T-cell (primary cell): ENCODE measurements around the gene WRAP53. TPM values are rescaled to one million over a fixed set of nuclear protein-coding genes. Genes with fewer than 3 reads are reported as not detected.

Experiments used
- ATAC-seq, 4 experiments: fragments of 200-7000 bp in 3 of 4; fragments of 150-1000 bp in 1 of 4; cut with Tn5 transposase; replicated peaks in 1 of 4; 1 replicate in 3 of 4; 2 replicates in 1 of 4; pipeline ENCODE4 v1.10.0; 2021; ENCODE audit warnings: moderate library complexity in 3 of 4, mild to moderate bottlenecking in 2 of 4, moderate number of reproducible peaks in 1 of 4
- CTCF ChIA-PET, 2 donors: fragments of 300-600 bp; sonication (Branson Sonifier 250); formaldehyde crosslinking; loops; one replicate each; lab custom pipeline; 2022; ENCODE audit warnings: antibody characterized with exemption in 2 of 2; lab: Charles Lee
- POLR2A ChIA-PET, 2 donors: fragments of 300-600 bp; sonication (Branson Sonifier 250); formaldehyde crosslinking; loops; one replicate each; lab custom pipeline; 2022; ENCODE audit warnings: antibody characterized with exemption in 2 of 2; lab: Charles Lee
- DNase-seq, 35 experiments: peaks; one replicate each; pipeline versions ENCODE4 v3.0.0 to v3.0.0-alpha.2; 2013 to 2023
- H3K27ac ChIP-seq: one replicate; pipeline ENCODE4 v1.5.1; 2013; ENCODE audit warnings: low read length
- H3K27me3 ChIP-seq, 2 experiments: replicated peaks in 1 of 2; 1 replicate in 1 of 2; 2 replicates in 1 of 2; pipeline versions ENCODE4 v1.6.1 to v1.7.0; 2013; ENCODE audit warnings: low read length in 1 of 2, mixed read lengths in 1 of 2; ENCODE audit not compliant: control insufficient read depth in 2 of 2, insufficient read depth in 2 of 2; ENCODE audit errors: extremely low read depth in 1 of 2
- H3K36me3 ChIP-seq, 2 donors: 1 replicate in 1 of 2; 2 replicates in 1 of 2; pipeline versions ENCODE4 v1.6.1 to v1.7.0; 2013; ENCODE audit warnings: low read length in 1 of 2; ENCODE audit not compliant: control insufficient read depth in 2 of 2, insufficient read depth in 1 of 2; ENCODE audit errors: extremely low read depth in 1 of 2
- H3K4me1 ChIP-seq, 2 experiments: 1 replicate in 1 of 2; 2 replicates in 1 of 2; pipeline versions ENCODE4 v1.6.1 to v1.7.0; 2013; ENCODE audit warnings: low read length in 2 of 2, mixed read lengths in 1 of 2; ENCODE audit not compliant: insufficient read depth in 2 of 2, control insufficient read depth in 1 of 2; ENCODE audit errors: extremely low read depth in 1 of 2
- H3K4me3 ChIP-seq, 2 donors: 1 replicate in 1 of 2; 2 replicates in 1 of 2; pipeline versions ENCODE4 v1.5.1 to v1.7.0; 2013; ENCODE audit warnings: mild to moderate bottlenecking in 2 of 2, low read length in 1 of 2, moderate library complexity in 1 of 2; ENCODE audit not compliant: control insufficient read depth in 1 of 2; ENCODE audit errors: extremely low read depth in 1 of 2
- H3K9me3 ChIP-seq: 2 replicates; pipeline ENCODE4 v1.7.0; 2013
- H3K27ac Mint-ChIP-seq, 2 donors: one replicate each; pipeline ENCODE4 v1.8.0; 2020 to 2021; ENCODE audit warnings: mild to moderate bottlenecking in 2 of 2, mixed read lengths in 2 of 2
- H3K27me3 Mint-ChIP-seq, 2 donors: one replicate each; pipeline ENCODE4 v1.8.0; 2021 to 2022; ENCODE audit warnings: mixed read lengths in 2 of 2
- H3K36me3 Mint-ChIP-seq: one replicate; pipeline ENCODE4 v1.8.0; 2021; ENCODE audit warnings: mixed read lengths
- H3K4me1 Mint-ChIP-seq, 3 donors: one replicate each; pipeline ENCODE4 v1.8.0; 2020 to 2022; ENCODE audit warnings: mixed read lengths in 3 of 3, mild to moderate bottlenecking in 1 of 3
- H3K4me3 Mint-ChIP-seq, 3 donors: one replicate each; pipeline ENCODE4 v1.8.0; 2020 to 2022; ENCODE audit warnings: mild to moderate bottlenecking in 3 of 3, mixed read lengths in 3 of 3, moderate library complexity in 3 of 3
- H3K9me3 Mint-ChIP-seq, 3 donors: one replicate each; pipeline ENCODE4 v1.8.0; 2020 to 2022; ENCODE audit warnings: mixed read lengths in 3 of 3
- WGBS: methylation state at CpG from one replicate; pipeline ENCODE4 v1.1.5; 2013; ENCODE audit warnings: missing lambda C conversion rate; ENCODE audit not compliant: insufficient coverage; 5-methylcytosine and 5-hydroxymethylcytosine counted together
- total RNA-seq, 35 experiments: library from RNA in 6 of 35; stranded (reverse) in 6 of 35; fragments of 120-200 nt in 1 of 35; gene quantifications; one replicate each; pipeline versions ENCODE4 v1.2.1 to v1.2.4 and lab custom pipeline; 2013 to 2026

The WRAP53 gene
- total RNA-seq, 5 donors from 2014 or later (not counting 1 experiment from before 2014, with no cell fraction given): 8.0 to 14.6 (median 13.1) TPM

DNA sequence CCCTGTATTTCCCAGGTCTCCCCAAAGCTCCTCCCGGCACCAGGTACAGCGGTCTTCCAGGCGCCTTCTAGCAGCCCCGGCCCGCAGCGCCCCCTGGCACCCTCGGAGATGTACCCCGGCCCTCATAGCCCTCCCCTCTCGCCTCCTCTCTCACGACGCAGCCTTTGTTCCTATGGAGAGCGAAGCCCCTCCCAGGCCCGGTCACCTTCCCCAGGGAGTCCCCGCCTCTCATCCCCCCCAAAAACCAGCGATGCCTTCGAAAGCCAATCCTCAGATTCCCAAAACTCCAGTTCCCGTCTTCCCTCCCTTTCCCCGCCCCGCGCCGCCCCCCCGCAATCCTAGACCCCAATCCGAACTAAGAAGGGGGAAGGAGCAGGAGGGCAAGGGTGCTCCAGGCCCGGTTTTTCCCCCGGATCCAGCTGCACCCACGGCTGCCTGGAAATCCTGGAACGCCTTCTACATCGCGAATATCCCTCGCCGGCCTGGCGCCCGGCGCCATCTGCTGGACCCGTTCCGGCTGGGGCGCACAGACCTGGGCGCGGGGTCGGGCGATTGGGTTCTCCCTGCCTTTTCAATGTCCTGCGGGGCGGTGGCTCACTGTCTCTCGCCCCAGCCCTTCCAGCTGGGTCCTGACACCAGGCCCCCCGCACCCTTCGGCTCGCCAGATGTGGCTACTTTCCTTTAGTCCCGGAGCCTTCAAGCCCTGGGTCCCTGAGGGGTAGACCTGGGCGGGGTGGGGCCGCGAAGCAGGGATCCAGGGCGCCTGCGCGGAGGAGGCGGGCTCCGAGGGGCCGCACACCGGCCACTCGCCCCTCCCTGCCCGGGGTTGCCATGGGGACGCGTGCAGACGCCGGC lies 28.9 kb downstream of the WRAP53 start, which contains the start of gene DNAH2:
Gene DNAH2, plus strand, starts transcription at position 844 of the 855 bp plus-strand sequence. CDS start 1,991 bp downstream, outside the sequence.
- peaks cover 63 to 82% of the 10 kb centered on the region in 2 donors for H3K27me3 Mint-ChIP-seq
- DNase-seq (peak in 5 of 35 experiments; percentile 16 to 33 (median 22)), ATAC-seq (peak; percentile 53 to 68 (median 62))
- Histone ChIP-seq H3K4me1 (peaks cover 0 to 21% of the 10 kb centered on the region in 2 experiments), H3K9me3 (no peaks in the 10 kb centered on the region), H3K27ac (no peak within 1 kb of the TSS), H3K36me3 (no peaks in the 10 kb centered on the region), H3K27me3 (peaks cover 0 to 82% of the 10 kb centered on the region in 2 experiments), H3K4me3 (peak within 1 kb of the TSS; percentile 28 to 57)
- no peaks in the 10 kb centered on the region for H3K9me3 Mint-ChIP-seq
- ChIA-PET POLR2A (no interaction called here), CTCF (no interaction called here)
- no peak within 1 kb of the TSS for H3K27ac Mint-ChIP-seq
- peak within 1 kb of the TSS; percentile 67 to 71 (median 70) for H3K4me3 Mint-ChIP-seq
- no peaks in the 10 kb centered on the region for H3K36me3 Mint-ChIP-seq
- under 1% methylated on average over 48 of the region's 64 CpGs for WGBS
- H3K4me1 Mint-ChIP-seq: peaks cover 14 to 25% (median 21%) of the 10 kb centered on the region in 3 donors

DNA sequence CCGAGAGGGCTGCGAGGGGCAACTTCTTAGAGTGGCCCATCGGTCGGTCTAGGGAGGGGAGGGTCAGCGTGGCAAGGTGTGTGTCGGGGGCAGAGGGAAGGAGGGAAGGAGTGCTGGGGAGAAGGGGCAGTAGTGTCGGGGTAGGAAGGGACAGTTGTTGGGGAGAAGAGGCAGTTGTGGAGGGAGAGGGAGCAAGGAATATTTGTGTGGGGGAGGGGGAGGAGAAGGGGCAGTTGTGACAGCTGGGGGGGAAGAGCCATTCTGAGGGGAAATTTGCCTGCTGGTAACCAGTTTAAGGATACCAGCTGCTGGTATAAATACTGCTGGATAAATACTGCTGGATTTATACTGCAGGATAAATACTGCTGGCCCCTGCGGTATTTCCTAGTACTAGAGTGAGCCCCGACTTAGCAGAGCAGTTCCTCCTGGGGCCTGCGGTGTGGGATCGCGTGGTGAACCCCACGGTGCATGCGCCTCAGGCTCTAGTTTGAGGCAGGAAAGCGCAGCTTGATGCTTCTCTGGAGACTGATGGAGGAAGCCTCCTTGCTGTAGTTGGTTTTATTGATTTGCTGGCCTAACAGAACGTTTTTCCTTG lies 29.6 kb downstream of the WRAP53 start:
- ATAC-seq: peak; percentile 66 to 82 (median 80)
- H3K27me3 ChIP-seq: peaks cover 0 to 75% of the 10 kb centered on the region in 2 experiments
- CTCF ChIA-PET: no interaction called here
- H3K27me3 Mint-ChIP-seq: peaks cover 61 to 80% of the 10 kb centered on the region in 2 donors
- peaks cover 0 to 21% of the 10 kb centered on the region in 2 experiments for H3K4me1 ChIP-seq
- no peaks in the 10 kb centered on the region for H3K36me3 ChIP-seq
- H3K36me3 Mint-ChIP-seq: no peaks in the 10 kb centered on the region
- no peak overlapping the region for H3K27ac ChIP-seq
- H3K4me3 ChIP-seq: peak overlapping the region in 1 of 2 donors; percentile 57
- no peaks in the 10 kb centered on the region for H3K9me3 ChIP-seq
- DNase-seq: peak in 20 of 35 experiments; percentile 15 to 40 (median 28)
- POLR2A ChIA-PET: no interaction called here
- 4% methylated on average over 15 of the region's 16 CpGs for WGBS
- H3K27ac Mint-ChIP-seq: no peak overlapping the region
- H3K4me1 Mint-ChIP-seq: peaks cover 13 to 23% (median 14%) of the 10 kb centered on the region in 3 donors
- H3K4me3 Mint-ChIP-seq: peak overlapping the region; percentile 28 to 70 (median 49)
- H3K9me3 Mint-ChIP-seq: no peaks in the 10 kb centered on the region

DNA sequence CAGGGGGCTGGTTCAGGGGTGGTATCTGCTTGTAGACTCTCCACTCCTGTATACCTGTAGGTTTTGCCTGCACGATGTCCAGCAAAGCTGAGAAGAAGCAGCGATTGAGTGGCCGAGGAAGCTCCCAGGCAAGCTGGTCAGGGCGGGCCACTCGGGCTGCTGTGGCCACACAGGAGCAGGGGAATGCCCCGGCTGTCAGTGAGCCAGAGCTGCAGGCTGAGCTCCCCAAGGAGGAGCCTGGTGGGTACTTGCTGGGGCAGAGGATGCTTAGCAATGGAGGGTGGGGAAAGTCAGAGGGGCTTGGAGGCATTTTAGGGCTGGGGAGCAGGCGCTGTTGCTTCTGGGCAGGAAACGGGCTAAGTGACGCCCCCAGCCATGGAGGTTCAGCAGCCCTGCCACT lies 31.4 kb downstream of the WRAP53 start:
- peaks cover 2 to 67% of the 10 kb centered on the region in 2 experiments for H3K27me3 ChIP-seq
- H3K36me3 ChIP-seq: no peaks in the 10 kb centered on the region
- ChIA-PET CTCF (no interaction called here), POLR2A (no interaction called here)
- Mint-ChIP-seq H3K9me3 (no peaks in the 10 kb centered on the region), H3K4me3 (no peak overlapping the region), H3K27me3 (peaks cover 61 to 74% of the 10 kb centered on the region in 2 donors), H3K36me3 (no peaks in the 10 kb centered on the region), H3K4me1 (peaks cover 8 to 19% (median 13%) of the 10 kb centered on the region in 3 donors), H3K27ac (no peak overlapping the region)
- ATAC-seq (no peak), DNase-seq (no peak)
- no peak overlapping the region for H3K4me3 ChIP-seq
- no peak overlapping the region for H3K27ac ChIP-seq
- H3K4me1 ChIP-seq: peaks cover 0 to 18% of the 10 kb centered on the region in 2 experiments
- whole genome bisulfite sequencing: 73% methylated on average over 8 of the region's 9 CpGs
- H3K9me3 ChIP-seq: no peaks in the 10 kb centered on the region

DNA sequence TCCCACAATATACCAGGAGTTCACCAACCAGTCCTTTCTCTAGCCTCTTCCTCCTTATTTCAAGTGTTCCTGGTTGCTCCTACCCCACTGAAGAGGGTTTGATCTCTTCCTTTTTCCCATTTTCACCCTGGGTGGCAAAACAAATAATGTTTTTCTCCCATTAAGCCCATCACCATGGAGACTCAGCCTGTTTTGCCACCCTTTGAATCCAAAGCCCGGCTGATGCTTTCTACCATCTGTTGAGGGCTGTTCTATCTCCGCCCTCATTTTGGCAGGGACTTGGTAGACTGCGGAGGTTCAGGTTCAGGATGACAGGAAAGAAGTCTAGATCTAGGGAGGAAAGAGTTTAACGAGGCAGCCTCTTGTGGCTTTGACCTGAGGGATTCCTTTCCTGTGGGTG lies 31.8 kb downstream of the WRAP53 start:
- H3K4me3 Mint-ChIP-seq: no peak overlapping the region
- Histone ChIP-seq H3K4me1 (peaks cover 0 to 18% of the 10 kb centered on the region in 2 experiments), H3K4me3 (no peak overlapping the region), H3K9me3 (no peaks in the 10 kb centered on the region), H3K27me3 (peaks cover 2 to 67% of the 10 kb centered on the region in 2 experiments), H3K27ac (no peak overlapping the region), H3K36me3 (no peaks in the 10 kb centered on the region)
- no peaks in the 10 kb centered on the region for H3K9me3 Mint-ChIP-seq
- DNase-seq (no peak), ATAC-seq (no peak)
- no peaks in the 10 kb centered on the region for H3K36me3 Mint-ChIP-seq
- peaks cover 8 to 19% (median 13%) of the 10 kb centered on the region in 3 donors for H3K4me1 Mint-ChIP-seq
- ChIA-PET CTCF (interaction anchor here in 1 of 2 donors (0.7 kb wide), 1 partner anchor 12 kb away, joined by 4 read pairs; no protein-coding TSS in a partner anchor), POLR2A (interaction anchor here in 1 of 2 donors (0.6 kb wide), 1 partner anchor 142 kb away, joined by 9 read pairs; no protein-coding TSS in a partner anchor)
- WGBS: 46% methylated on average over 4 of the region's 4 CpGs
- no peak overlapping the region for H3K27ac Mint-ChIP-seq
- H3K27me3 Mint-ChIP-seq: peaks cover 59 to 73% of the 10 kb centered on the region in 2 donors

DNA sequence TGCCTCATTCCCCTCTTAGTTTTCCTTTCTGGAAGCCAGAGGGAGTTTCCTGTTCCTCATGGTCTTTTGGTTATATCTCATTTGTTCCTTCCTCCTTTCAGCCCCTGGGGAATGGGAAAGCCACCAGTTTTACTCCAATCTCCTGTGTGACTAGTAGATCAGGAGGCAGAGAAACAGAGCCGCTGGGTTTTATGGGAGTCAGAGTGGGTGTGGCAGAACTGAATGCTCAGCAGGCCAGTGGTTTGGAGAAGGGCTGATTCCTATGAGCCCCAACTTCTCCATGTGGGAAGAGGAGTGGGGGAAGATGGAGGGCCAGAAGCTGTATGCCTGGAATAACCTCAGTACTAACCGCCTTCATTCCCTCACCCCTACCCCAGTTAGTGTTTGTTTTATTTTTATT lies 33.3 kb downstream of the WRAP53 start:
- Mint-ChIP-seq H3K9me3 (no peaks in the 10 kb centered on the region), H3K27ac (no peak overlapping the region), H3K27me3 (peaks cover 51 to 66% of the 10 kb centered on the region in 2 donors), H3K4me1 (peaks cover 8 to 15% (median 13%) of the 10 kb centered on the region in 3 donors), H3K4me3 (no peak overlapping the region), H3K36me3 (no peaks in the 10 kb centered on the region)
- Histone ChIP-seq H3K27ac (no peak overlapping the region), H3K36me3 (no peaks in the 10 kb centered on the region), H3K4me1 (peaks cover 0 to 17% of the 10 kb centered on the region in 2 experiments), H3K4me3 (no peak overlapping the region), H3K27me3 (peaks cover 2 to 53% of the 10 kb centered on the region in 2 experiments), H3K9me3 (no peaks in the 10 kb centered on the region)
- DNase-seq (no peak), ATAC-seq (no peak)
- ChIA-PET CTCF (no interaction called here), POLR2A (no interaction called here)
- 67% methylated on average over 1 of the region's 2 CpGs for WGBS

DNA sequence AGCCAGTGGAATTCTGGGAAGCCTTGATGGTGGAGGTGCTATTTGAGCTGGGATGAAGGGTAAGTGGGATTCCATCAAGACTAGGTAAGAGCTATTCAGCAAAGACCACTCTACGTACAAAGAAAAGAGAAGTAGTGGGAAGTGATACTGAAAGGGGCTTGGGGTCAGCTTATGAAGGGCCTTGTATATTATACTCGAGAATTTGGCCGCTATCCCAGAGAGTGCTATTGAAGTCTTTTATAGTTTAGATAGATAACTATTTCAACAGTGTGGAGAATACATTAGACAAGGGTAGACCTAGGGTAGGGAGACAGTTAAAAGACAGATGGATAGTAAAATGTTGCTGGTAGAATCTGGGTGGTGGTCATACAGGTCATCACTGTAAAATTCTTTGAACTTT lies 39.6 kb downstream of the WRAP53 start:
- Mint-ChIP-seq H3K9me3 (no peaks in the 10 kb centered on the region), H3K27me3 (peaks cover 23 to 27% of the 10 kb centered on the region in 2 donors), H3K4me3 (no peak overlapping the region), H3K36me3 (no peaks in the 10 kb centered on the region), H3K27ac (no peak overlapping the region), H3K4me1 (no peaks in the 10 kb centered on the region)
- 100% methylated on average over 1 of the region's 3 CpGs for WGBS
- ATAC-seq (no peak), DNase-seq (no peak)
- POLR2A ChIA-PET: interaction anchor here in 1 of 2 donors (0.6 kb wide), 1 partner anchor 24 kb away, joined by 5 read pairs; no protein-coding TSS in a partner anchor
- Histone ChIP-seq H3K9me3 (no peaks in the 10 kb centered on the region), H3K27me3 (peaks cover 2 to 19% of the 10 kb centered on the region in 2 experiments), H3K27ac (no peak overlapping the region), H3K4me1 (no peaks in the 10 kb centered on the region), H3K36me3 (no peaks in the 10 kb centered on the region), H3K4me3 (no peak overlapping the region)
- CTCF ChIA-PET: no interaction called here
